Right lobe of liver (tissue), 4 donors: ENCODE data around the gene TPM2.

ENCODE experiments used
- CTCF ChIP-seq, 4 donors: fragments of 200-600 bp in 3 of 4; fragments of 450-650 bp in 1 of 4; IDR thresholded peaks; one replicate each; pipeline versions ENCODE4 v1.5.1 to v1.8.0; 2016 to 2022; ENCODE audit warnings: antibody characterized with exemption in 4 of 4, mild to moderate bottlenecking in 2 of 4
- POLR2A ChIP-seq: fragments of 450-650 bp; IDR thresholded peaks from one replicate; pipeline ENCODE4 v1.6.1; 2017; ENCODE audit warnings: antibody characterized with exemption, mild to moderate bottlenecking
- donor health status: DM: no; HTN: no; CAD: no.
- donor health status: DM: no; HTN: no; CAD: no.
- donor health status: DM: no; HTN: yes; CAD: no.

- TF ChIP-seq CTCF (IDR thresholded peaks at IDR 0.05) (no peak), POLR2A (no peak)
Measured at GRCh38 chr9:35706951-35707350, 17.2 kb upstream of the TPM2 start.
